ENCODE measurements around the gene CPT1A.
"Not testable (repeated sequence)": the region's sequence is repeated elsewhere in the genome, so short reads cannot be mapped to it uniquely, and the experiment has no call there.

Gene CPT1A

DNA sequence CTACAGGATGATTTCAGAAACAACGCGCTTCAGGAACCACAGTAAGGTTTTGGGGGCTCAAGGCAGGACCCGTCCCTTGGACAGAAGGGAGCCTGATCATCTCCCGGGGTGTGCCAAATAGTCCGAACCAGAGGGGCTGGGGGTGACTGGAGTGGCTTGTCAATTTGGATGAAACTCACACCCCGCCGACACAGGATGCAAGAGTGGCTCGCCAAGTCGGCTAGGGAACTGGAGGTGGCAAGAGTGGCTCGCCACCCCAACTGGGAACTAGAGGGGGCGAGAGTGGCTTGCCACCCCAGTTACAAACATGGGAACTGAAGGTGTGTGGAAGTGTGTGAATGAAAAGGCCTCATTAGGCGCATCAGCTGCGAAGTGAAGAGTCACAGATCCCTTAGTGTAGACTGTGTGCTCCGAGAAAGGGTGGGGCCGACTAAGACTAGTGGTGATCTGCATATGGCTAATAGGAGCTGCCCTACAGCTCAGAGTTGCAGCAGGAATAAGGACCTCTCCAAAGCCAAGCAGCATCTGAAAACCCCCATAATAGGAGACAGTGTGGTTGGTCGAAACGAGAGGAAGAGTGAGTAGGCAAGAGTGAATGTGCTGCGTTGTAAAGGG is 26.6 kb upstream of the CPT1A start:
- H3K27ac ChIP-seq (ENCODE audit: low read length): no peak overlapping the region
- no peak overlapping the region for H3K4me3 ChIP-seq (ENCODE audit: low read length in 2 of 2)
- H3K4me1 ChIP-seq (ENCODE audit: control insufficient read depth, insufficient read depth, low read length): no peaks in the 10 kb centered on the region
- no peaks in the 10 kb centered on the region for H3K36me3 ChIP-seq (ENCODE audit: control insufficient read depth in 2 of 2, insufficient read depth in 2 of 2, low read length in 2 of 2)
- H3K9ac ChIP-seq (ENCODE audit: low read length in 2 of 2): no peak overlapping the region
- H3K27me3 ChIP-seq (ENCODE audit: control insufficient read depth in 1 of 2, insufficient read depth in 2 of 2, low read length in 2 of 2): no peaks in the 10 kb centered on the region
- no peaks in the 10 kb centered on the region for H3K9me3 ChIP-seq (ENCODE audit: control insufficient read depth in 2 of 2, low read length in 2 of 2)

DNA sequence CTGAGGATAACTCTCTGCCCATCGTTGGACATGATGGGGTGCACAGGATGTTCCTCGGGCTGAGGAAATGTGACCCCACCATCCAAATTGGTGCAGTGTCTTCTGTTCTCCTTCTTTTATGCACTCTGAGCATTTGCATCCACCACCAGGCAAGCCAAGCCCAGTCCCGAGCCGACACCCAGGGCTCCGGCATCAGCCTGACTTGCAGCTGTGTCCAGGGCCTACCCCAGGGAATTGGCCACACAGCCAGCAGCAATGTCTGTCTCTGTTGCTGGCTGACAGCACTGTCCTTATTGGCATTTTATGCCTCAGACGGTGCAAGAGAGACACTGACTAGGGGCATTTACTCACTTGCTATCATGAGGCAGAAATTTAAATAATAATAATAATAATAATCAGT is 25.4 kb upstream of the CPT1A start:
- Histone ChIP-seq H3K4me1 (ENCODE audit: control insufficient read depth, insufficient read depth, low read length) (no peaks in the 10 kb centered on the region), H3K36me3 (ENCODE audit: control insufficient read depth in 2 of 2, insufficient read depth in 2 of 2, low read length in 2 of 2) (no peaks in the 10 kb centered on the region), H3K27ac (ENCODE audit: low read length) (no peak overlapping the region), H3K9me3 (ENCODE audit: control insufficient read depth in 2 of 2, low read length in 2 of 2) (no peaks in the 10 kb centered on the region), H3K4me3 (ENCODE audit: low read length in 2 of 2) (no peak overlapping the region), H3K9ac (ENCODE audit: low read length in 2 of 2) (no peak overlapping the region), H3K27me3 (ENCODE audit: control insufficient read depth in 1 of 2, insufficient read depth in 2 of 2, low read length in 2 of 2) (no peaks in the 10 kb centered on the region)

DNA sequence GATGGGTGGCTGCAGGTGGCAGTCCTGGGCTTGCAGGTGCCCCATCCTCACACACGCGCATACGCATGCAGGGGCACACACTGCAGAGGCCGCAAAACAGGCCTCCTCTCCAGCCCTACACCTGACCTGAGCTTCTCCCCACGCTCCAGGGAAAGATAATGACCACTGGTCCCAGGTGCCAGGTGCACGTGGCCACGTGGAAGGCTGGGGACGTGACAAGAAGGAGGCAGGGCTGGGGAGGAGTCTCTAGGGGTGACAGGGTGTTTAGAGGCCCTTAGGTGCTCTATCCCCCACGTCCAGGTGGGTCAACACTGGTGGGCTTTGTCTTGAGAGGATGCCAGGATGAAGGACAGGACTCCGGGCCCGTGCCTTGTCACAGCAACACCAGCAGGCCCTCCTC is 23.5 kb upstream of the CPT1A start:
- no peaks in the 10 kb centered on the region for H3K27me3 ChIP-seq (ENCODE audit: control insufficient read depth in 1 of 2, insufficient read depth in 2 of 2, low read length in 2 of 2)
- no peaks in the 10 kb centered on the region for H3K9me3 ChIP-seq (ENCODE audit: control insufficient read depth in 2 of 2, low read length in 2 of 2)
- H3K36me3 ChIP-seq (ENCODE audit: control insufficient read depth in 2 of 2, insufficient read depth in 2 of 2, low read length in 2 of 2): no peaks in the 10 kb centered on the region
- H3K27ac ChIP-seq (ENCODE audit: low read length): no peak overlapping the region
- H3K9ac ChIP-seq (ENCODE audit: low read length in 2 of 2): no peak overlapping the region
- H3K4me1 ChIP-seq (ENCODE audit: control insufficient read depth, insufficient read depth, low read length): no peaks in the 10 kb centered on the region
- H3K4me3 ChIP-seq (ENCODE audit: low read length in 2 of 2): no peak overlapping the region

DNA sequence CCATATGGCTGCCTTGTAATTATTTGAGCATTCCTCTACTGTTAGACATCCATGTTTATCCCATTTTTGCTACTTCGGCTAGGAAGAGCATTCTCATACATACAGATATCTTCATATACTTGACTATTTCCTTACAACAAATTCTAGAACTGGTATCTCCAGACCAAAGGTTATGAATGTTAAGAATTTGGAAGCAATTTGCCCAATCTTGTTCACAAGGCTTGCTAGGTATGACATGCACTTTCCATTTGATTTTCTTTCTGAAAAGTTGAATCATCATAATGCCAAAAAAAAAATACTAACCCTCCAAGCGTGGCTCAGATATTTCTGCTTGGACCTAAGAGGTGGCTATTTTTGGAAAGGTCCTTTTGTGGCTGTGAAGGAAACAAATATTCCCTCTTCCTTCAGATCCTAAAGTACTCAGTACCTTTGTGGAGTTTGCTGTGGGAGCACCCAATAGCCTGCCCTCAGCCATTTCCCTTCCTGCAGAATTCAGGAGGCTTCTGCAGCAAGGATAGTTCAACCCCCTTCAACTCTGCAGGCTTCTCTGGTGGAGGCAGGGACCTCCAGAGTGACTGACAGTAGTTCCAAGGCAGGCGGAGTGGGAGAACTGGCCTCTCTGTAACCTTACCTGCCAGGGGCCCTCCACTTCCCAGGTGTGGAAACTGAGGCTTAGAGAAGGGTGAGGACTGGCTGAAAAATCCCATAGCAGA is 22.0 kb upstream of the CPT1A start:
- Histone ChIP-seq H3K4me1 (ENCODE audit: control insufficient read depth, insufficient read depth, low read length) (no peaks in the 10 kb centered on the region), H3K4me3 (ENCODE audit: low read length in 2 of 2) (no peak overlapping the region), H3K9me3 (ENCODE audit: control insufficient read depth in 2 of 2, low read length in 2 of 2) (no peaks in the 10 kb centered on the region), H3K27ac (ENCODE audit: low read length) (no peak overlapping the region), H3K9ac (ENCODE audit: low read length in 2 of 2) (no peak overlapping the region), H3K36me3 (ENCODE audit: control insufficient read depth in 2 of 2, insufficient read depth in 2 of 2, low read length in 2 of 2) (no peaks in the 10 kb centered on the region), H3K27me3 (ENCODE audit: control insufficient read depth in 1 of 2, insufficient read depth in 2 of 2, low read length in 2 of 2) (no peaks in the 10 kb centered on the region)

DNA sequence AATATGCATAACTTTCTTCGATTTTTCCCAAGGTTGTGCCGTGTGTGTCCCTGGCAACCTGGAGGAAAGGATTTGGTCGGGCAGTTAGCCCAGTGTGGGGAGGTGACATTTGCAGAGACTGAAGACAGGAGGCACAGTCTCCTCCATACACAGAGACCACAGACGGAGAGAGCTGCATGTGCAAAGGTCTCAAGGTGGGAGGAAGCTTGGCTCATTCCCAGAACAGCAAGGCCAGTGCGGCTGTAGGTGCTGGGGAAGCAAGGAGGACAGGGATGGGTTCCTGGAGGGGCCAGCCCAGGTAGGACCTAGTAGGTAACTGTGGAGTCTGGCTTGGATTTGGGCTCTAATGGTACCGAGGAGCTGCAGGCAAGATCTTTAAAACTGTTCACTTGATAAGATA is 20.7 kb upstream of the CPT1A start:
- H3K27ac ChIP-seq (ENCODE audit: low read length): no peak overlapping the region
- no peak overlapping the region for H3K9ac ChIP-seq (ENCODE audit: low read length in 2 of 2)
- no peaks in the 10 kb centered on the region for H3K4me1 ChIP-seq (ENCODE audit: control insufficient read depth, insufficient read depth, low read length)
- no peak overlapping the region for H3K4me3 ChIP-seq (ENCODE audit: low read length in 2 of 2)
- no peaks in the 10 kb centered on the region for H3K9me3 ChIP-seq (ENCODE audit: control insufficient read depth in 2 of 2, low read length in 2 of 2)
- H3K36me3 ChIP-seq (ENCODE audit: control insufficient read depth in 2 of 2, insufficient read depth in 2 of 2, low read length in 2 of 2): no peaks in the 10 kb centered on the region
- H3K27me3 ChIP-seq (ENCODE audit: control insufficient read depth in 1 of 2, insufficient read depth in 2 of 2, low read length in 2 of 2): no peaks in the 10 kb centered on the region

DNA sequence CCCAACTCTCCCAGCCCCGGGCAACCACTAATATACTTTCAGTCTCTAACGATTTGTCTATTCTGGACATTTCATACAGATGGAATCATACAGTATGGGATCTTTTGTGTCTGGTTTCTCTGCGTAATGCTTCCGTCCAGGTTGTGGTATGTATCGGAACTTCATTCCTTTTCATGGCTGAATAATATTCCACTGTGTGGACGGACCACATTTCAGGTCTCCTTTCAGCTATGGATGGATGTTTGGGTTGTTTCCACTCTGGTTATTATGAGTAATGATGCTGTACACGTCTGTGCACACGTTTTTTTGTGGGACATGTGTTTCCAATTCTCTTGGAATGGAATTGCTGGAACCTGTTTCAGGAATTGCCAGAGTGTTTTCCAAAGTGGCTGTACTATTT is 17.4 kb upstream of the CPT1A start:
- Histone ChIP-seq H3K4me3 (ENCODE audit: low read length in 2 of 2) (no peak overlapping the region), H3K9ac (ENCODE audit: low read length in 2 of 2) (no peak overlapping the region), H3K27me3 (ENCODE audit: control insufficient read depth in 1 of 2, insufficient read depth in 2 of 2, low read length in 2 of 2) (peaks cover 3 to 6% of the 10 kb centered on the region in 2 donors), H3K36me3 (ENCODE audit: control insufficient read depth in 2 of 2, insufficient read depth in 2 of 2, low read length in 2 of 2) (no peaks in the 10 kb centered on the region), H3K4me1 (ENCODE audit: control insufficient read depth, insufficient read depth, low read length) (peaks cover 15% of the 10 kb centered on the region), H3K27ac (ENCODE audit: low read length) (no peak overlapping the region), H3K9me3 (ENCODE audit: control insufficient read depth in 2 of 2, low read length in 2 of 2) (no peaks in the 10 kb centered on the region)

DNA sequence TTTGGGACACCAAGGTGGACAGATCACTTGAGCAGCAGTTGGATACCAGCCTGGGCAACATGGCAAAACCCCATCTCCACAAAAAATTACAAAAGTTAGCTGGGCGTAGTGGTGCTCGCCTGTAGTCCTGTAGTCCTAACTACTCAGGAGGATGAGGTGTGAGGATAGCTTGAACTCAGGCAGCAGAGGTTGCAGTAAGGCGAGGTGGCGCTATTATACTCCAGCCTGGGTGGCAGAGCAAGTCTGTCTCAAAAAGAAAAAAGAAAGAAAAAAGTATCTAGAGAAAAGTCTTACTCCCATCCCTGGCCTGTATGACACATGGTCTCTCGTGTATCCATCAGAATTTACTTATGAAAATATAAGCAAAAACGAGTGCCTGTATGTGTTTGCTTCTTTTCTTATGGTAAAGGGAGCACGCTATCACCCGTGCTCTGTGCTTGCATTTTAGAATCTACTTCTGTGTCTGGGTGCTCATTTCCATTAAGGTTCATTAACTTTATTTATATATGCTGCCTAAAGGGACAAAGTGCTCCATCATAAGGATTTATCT is 15.4 kb upstream of the CPT1A start:
- no peak overlapping the region for H3K27ac ChIP-seq (ENCODE audit: low read length)
- H3K9me3 ChIP-seq (ENCODE audit: control insufficient read depth in 2 of 2, low read length in 2 of 2): no peaks in the 10 kb centered on the region
- H3K4me1 ChIP-seq (ENCODE audit: control insufficient read depth, insufficient read depth, low read length): peaks cover 17% of the 10 kb centered on the region
- peaks cover 11 to 13% of the 10 kb centered on the region in 2 donors for H3K27me3 ChIP-seq (ENCODE audit: control insufficient read depth in 1 of 2, insufficient read depth in 2 of 2, low read length in 2 of 2)
- H3K36me3 ChIP-seq (ENCODE audit: control insufficient read depth in 2 of 2, insufficient read depth in 2 of 2, low read length in 2 of 2): no peaks in the 10 kb centered on the region
- H3K4me3 ChIP-seq (ENCODE audit: low read length in 2 of 2): no peak overlapping the region
- no peak overlapping the region for H3K9ac ChIP-seq (ENCODE audit: low read length in 2 of 2)

DNA sequence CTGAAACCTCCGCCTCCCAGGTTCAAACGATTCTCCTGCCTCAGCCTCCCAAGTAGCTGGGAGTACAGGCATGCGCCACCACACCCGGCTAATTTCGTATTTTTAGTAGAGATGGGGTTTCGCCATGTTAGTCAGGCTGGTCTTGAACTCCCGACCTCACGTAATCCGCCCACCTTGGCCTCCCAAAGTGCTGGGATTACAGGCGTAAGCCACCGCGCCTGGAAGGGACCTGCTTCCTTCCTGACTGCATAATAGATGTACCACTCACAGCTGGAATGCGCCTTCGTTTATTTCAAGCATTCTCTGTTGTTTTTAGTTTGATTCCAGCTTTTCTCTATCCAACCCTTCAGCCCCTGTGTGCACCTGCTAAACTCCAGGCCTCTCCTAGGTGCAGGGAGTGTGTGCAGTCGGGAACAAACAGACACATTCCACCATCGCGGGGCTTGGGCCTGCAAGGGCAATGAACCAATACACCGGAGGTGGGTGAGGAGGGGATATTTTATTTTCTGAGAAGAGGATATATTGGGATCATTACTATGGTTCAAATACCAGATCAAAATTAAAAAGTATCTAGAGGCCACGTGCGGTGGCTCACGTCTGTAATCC is 14.8 kb upstream of the CPT1A start:
- H3K4me1 ChIP-seq (ENCODE audit: control insufficient read depth, insufficient read depth, low read length): peaks cover 17% of the 10 kb centered on the region
- H3K4me3 ChIP-seq (ENCODE audit: low read length in 2 of 2); H3K27ac ChIP-seq (ENCODE audit: low read length); H3K9me3 ChIP-seq (ENCODE audit: control insufficient read depth in 2 of 2, low read length in 2 of 2); H3K36me3 ChIP-seq (ENCODE audit: control insufficient read depth in 2 of 2, insufficient read depth in 2 of 2, low read length in 2 of 2); H3K9ac ChIP-seq (ENCODE audit: low read length in 2 of 2): not testable (repeated sequence)
- H3K27me3 ChIP-seq (ENCODE audit: control insufficient read depth in 1 of 2, insufficient read depth in 2 of 2, low read length in 2 of 2): peaks cover 11 to 13% of the 10 kb centered on the region in 2 donors

DNA sequence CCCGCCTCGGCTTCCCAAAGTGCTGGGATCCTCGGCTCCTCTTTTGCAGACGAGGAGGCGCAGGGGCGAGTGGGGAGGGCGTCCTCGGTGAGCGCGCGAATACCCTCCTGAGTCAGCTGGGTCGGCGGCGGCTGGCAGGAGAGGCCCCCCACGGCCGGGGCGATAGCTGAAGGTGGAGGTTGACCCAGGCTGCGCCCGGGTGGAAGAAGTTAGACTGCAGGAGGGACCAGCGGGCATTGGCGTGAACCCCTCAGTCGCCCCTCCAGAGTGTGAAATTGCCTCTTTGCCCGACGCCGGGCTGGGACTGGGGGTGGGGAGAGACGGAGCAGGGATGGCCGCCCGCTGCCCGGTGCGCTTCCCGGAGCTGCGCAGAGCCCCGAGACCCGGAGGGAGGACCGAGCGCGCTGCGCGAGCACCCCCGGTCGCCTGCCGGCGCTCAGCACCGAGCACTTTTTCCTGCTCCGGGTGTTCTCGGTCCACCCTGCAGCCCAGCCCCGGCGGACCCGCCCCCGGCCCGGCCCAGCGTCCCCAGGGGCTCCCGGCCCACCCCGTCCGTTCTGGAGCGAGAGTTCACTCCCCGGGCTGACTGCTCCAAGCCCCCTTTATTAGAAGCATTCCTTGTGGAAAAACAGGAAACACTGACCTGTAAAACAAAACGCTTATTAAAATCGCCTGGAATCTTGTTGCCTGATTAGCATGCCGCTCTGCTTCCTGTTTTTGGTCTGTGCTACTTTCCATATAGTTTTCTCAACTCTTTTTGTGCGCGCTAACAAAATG is 13.7 kb upstream of the CPT1A start:
- H3K27ac ChIP-seq (ENCODE audit: low read length): no peak overlapping the region
- peak overlapping the region in 1 of 2 donors; percentile 51 for H3K9ac ChIP-seq (ENCODE audit: low read length in 2 of 2)
- no peaks in the 10 kb centered on the region for H3K36me3 ChIP-seq (ENCODE audit: control insufficient read depth in 2 of 2, insufficient read depth in 2 of 2, low read length in 2 of 2)
- peaks cover 17% of the 10 kb centered on the region for H3K4me1 ChIP-seq (ENCODE audit: control insufficient read depth, insufficient read depth, low read length)
- H3K9me3 ChIP-seq (ENCODE audit: control insufficient read depth in 2 of 2, low read length in 2 of 2): no peaks in the 10 kb centered on the region
- H3K4me3 ChIP-seq (ENCODE audit: low read length in 2 of 2): peak overlapping the region; percentile 46 to 73
- peaks cover 11 to 13% of the 10 kb centered on the region in 2 donors for H3K27me3 ChIP-seq (ENCODE audit: control insufficient read depth in 1 of 2, insufficient read depth in 2 of 2, low read length in 2 of 2)

DNA sequence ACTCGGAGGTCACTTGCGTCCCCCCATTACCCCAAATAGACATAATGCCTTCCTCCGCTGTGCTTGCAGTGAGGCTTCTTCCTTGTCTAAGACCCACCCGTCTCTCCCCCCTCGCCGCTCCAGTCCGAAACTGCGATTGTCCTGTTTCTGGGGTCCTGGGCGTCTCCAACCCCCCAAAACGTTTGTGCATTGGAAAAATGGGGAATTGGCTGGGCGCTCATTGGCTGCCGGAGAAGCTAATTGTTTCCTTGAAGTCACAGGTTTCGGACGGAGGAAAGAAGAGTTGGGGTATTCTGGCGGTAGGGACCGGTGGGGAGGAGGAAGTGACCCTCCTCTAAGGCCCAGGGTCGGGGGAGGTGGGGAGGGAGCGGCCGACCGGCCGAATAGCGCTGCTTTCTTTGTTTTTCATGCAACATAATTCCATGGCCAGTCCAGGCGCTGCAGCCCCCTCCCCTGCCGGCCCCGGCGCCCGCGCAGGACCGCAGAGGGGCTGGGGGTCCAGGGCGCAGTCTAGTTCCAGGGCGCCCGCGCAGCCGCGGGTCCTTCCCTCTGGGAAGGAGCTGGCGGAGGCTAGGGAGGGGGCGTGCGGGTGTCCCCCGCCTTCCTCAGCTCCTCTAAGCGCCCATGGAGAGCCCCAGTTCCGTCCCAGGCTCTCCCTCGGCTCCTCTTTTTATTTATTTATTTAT is 12.7 kb upstream of the CPT1A start:
- no peak overlapping the region for H3K9ac ChIP-seq (ENCODE audit: low read length in 2 of 2)
- H3K4me3 ChIP-seq (ENCODE audit: low read length in 2 of 2): peak overlapping the region; percentile 46 to 73
- no peaks in the 10 kb centered on the region for H3K9me3 ChIP-seq (ENCODE audit: control insufficient read depth in 2 of 2, low read length in 2 of 2)
- H3K27me3 ChIP-seq (ENCODE audit: control insufficient read depth in 1 of 2, insufficient read depth in 2 of 2, low read length in 2 of 2): peaks cover 11 to 13% of the 10 kb centered on the region in 2 donors
- no peak overlapping the region for H3K27ac ChIP-seq (ENCODE audit: low read length)
- H3K36me3 ChIP-seq (ENCODE audit: control insufficient read depth in 2 of 2, insufficient read depth in 2 of 2, low read length in 2 of 2): no peaks in the 10 kb centered on the region
- H3K4me1 ChIP-seq (ENCODE audit: control insufficient read depth, insufficient read depth, low read length): peaks cover 17% of the 10 kb centered on the region
